ENCODE measurements around the gene NMT2. TPM values are rescaled to one million over a fixed set of nuclear protein-coding genes. Genes with fewer than 3 reads are reported as not detected.

Gene NMT2
- total and polyA plus RNA-seq, 2 donors, result 14.5 to 41.2 TPM

GRCh38 chr10:15168786-15169554 lies 477 bp upstream of the NMT2 start:
- H3K36me3 ChIP-seq (ENCODE audit: insufficient read depth), result no peaks in the 10 kb centered on the region
- no peaks in the 10 kb centered on the region for H3K4me1 ChIP-seq (ENCODE audit: insufficient read depth)
- no peak overlapping the region for H3K27ac ChIP-seq (ENCODE audit: low read depth)
- no peak overlapping the region for H3K4me3 ChIP-seq (ENCODE audit: low read depth, low read length)
- peak; percentile 83 for DNase-seq (ENCODE audit: extremely low spot score)
- 10% methylated on average over 44 of the region's 44 CpGs for WGBS

GRCh38 chr10:15167411-15168290 lies 842 bp downstream of the NMT2 start:
- Histone ChIP-seq H3K36me3 (ENCODE audit: insufficient read depth) (no peaks in the 10 kb centered on the region), H3K4me3 (ENCODE audit: low read depth, low read length) (peak overlapping the region; percentile 88), H3K27ac (ENCODE audit: low read depth) (peak overlapping the region; percentile 94), H3K4me1 (ENCODE audit: insufficient read depth) (no peaks in the 10 kb centered on the region)
- 1% methylated on average over 54 of the region's 54 CpGs for WGBS
- DNase-seq (ENCODE audit: extremely low spot score), result no peak

GRCh38 chr10:15166325-15166724 lies 2.2 kb downstream of the NMT2 start:
- H3K4me3 ChIP-seq (ENCODE audit: low read depth, low read length), result peak overlapping the region; percentile 88
- DNase-seq (ENCODE audit: extremely low spot score), result peak; percentile 49
- no peaks in the 10 kb centered on the region for H3K4me1 ChIP-seq (ENCODE audit: insufficient read depth)
- H3K36me3 ChIP-seq (ENCODE audit: insufficient read depth), result no peaks in the 10 kb centered on the region
- WGBS, result 71% methylated on average over 2 of the region's 2 CpGs
- H3K27ac ChIP-seq (ENCODE audit: low read depth), result no peak overlapping the region

- Histone ChIP-seq H3K27ac (ENCODE audit: low read depth) (no peak overlapping the region), H3K4me1 (ENCODE audit: insufficient read depth) (peaks cover 3% of the 10 kb centered on the region)
Observed at GRCh38 chr10:15163253-15163828, 5.2 kb downstream of the NMT2 start.

GRCh38 chr10:15158972-15159371 lies 9.5 kb downstream of the NMT2 start:
- no peak overlapping the region for H3K27ac ChIP-seq (ENCODE audit: low read depth)
- no peak overlapping the region for H3K4me3 ChIP-seq (ENCODE audit: low read depth, low read length)
- H3K36me3 ChIP-seq (ENCODE audit: insufficient read depth), result no peaks in the 10 kb centered on the region
- peaks cover 3% of the 10 kb centered on the region for H3K4me1 ChIP-seq (ENCODE audit: insufficient read depth)
- no peak for DNase-seq (ENCODE audit: extremely low spot score)

More at GRCh38 chr10:15163253-15163828, 5.2 kb downstream of the NMT2 start:
- WGBS, result 55% methylated on average over 2 of the region's 2 CpGs
- no peaks in the 10 kb centered on the region for H3K36me3 ChIP-seq (ENCODE audit: insufficient read depth)
- no peak overlapping the region for H3K4me3 ChIP-seq (ENCODE audit: low read depth, low read length)
- DNase-seq (ENCODE audit: extremely low spot score), result no peak

GRCh38 chr10:15158448-15158847 lies 10.0 kb downstream of the NMT2 start:
- H3K36me3 ChIP-seq (ENCODE audit: insufficient read depth), result no peaks in the 10 kb centered on the region
- WGBS, result 74% methylated on average over 2 of the region's 2 CpGs
- peaks cover 3% of the 10 kb centered on the region for H3K4me1 ChIP-seq (ENCODE audit: insufficient read depth)
- no peak overlapping the region for H3K27ac ChIP-seq (ENCODE audit: low read depth)
- H3K4me3 ChIP-seq (ENCODE audit: low read depth, low read length), result no peak overlapping the region
- no peak for DNase-seq (ENCODE audit: extremely low spot score)

GRCh38 chr10:15155978-15156656 lies 12.4 kb downstream of the NMT2 start:
- DNase-seq (ENCODE audit: extremely low spot score), result no peak
- 93% methylated on average over 14 of the region's 14 CpGs for WGBS
- H3K4me3 ChIP-seq (ENCODE audit: low read depth, low read length), result no peak overlapping the region

GRCh38 chr10:15152556-15152955 lies 15.9 kb downstream of the NMT2 start:
- no peak overlapping the region for H3K4me3 ChIP-seq (ENCODE audit: low read depth, low read length)
- H3K4me1 ChIP-seq (ENCODE audit: insufficient read depth), result no peaks in the 10 kb centered on the region
- no peaks in the 10 kb centered on the region for H3K36me3 ChIP-seq (ENCODE audit: insufficient read depth)
- no peak for DNase-seq (ENCODE audit: extremely low spot score)
- no peak overlapping the region for H3K27ac ChIP-seq (ENCODE audit: low read depth)

More at GRCh38 chr10:15155978-15156656, 12.4 kb downstream of the NMT2 start:
- H3K36me3 ChIP-seq (ENCODE audit: insufficient read depth), result no peaks in the 10 kb centered on the region
- peaks cover 3% of the 10 kb centered on the region for H3K4me1 ChIP-seq (ENCODE audit: insufficient read depth)
- no peak overlapping the region for H3K27ac ChIP-seq (ENCODE audit: low read depth)

GRCh38 chr10:15150563-15150962 lies 17.9 kb downstream of the NMT2 start:
- Histone ChIP-seq H3K4me3 (ENCODE audit: low read depth, low read length) (no peak overlapping the region), H3K36me3 (ENCODE audit: insufficient read depth) (no peaks in the 10 kb centered on the region), H3K27ac (ENCODE audit: low read depth) (no peak overlapping the region), H3K4me1 (ENCODE audit: insufficient read depth) (no peaks in the 10 kb centered on the region)
- 97% methylated on average over 7 of the region's 7 CpGs for WGBS
- DNase-seq (ENCODE audit: extremely low spot score), result no peak

- 90% methylated on average over 10 of the region's 10 CpGs for WGBS
- DNase-seq (ENCODE audit: extremely low spot score), result no peak
- Histone ChIP-seq H3K4me3 (ENCODE audit: low read depth, low read length) (no peak overlapping the region), H3K4me1 (ENCODE audit: insufficient read depth) (no peaks in the 10 kb centered on the region), H3K27ac (ENCODE audit: low read depth) (no peak overlapping the region), H3K36me3 (ENCODE audit: insufficient read depth) (no peaks in the 10 kb centered on the region)
Observed at GRCh38 chr10:15149042-15149771, 19.3 kb downstream of the NMT2 start.

GRCh38 chr10:15147594-15148392 lies 20.7 kb downstream of the NMT2 start:
- Histone ChIP-seq H3K4me1 (ENCODE audit: insufficient read depth) (no peaks in the 10 kb centered on the region), H3K36me3 (ENCODE audit: insufficient read depth) (no peaks in the 10 kb centered on the region), H3K4me3 (ENCODE audit: low read depth, low read length) (no peak overlapping the region), H3K27ac (ENCODE audit: low read depth) (no peak overlapping the region)
- 74% methylated on average over 4 of the region's 4 CpGs for WGBS
- DNase-seq (ENCODE audit: extremely low spot score), result no peak

- Histone ChIP-seq H3K4me1 (ENCODE audit: insufficient read depth) (no peaks in the 10 kb centered on the region), H3K27ac (ENCODE audit: low read depth) (no peak overlapping the region), H3K4me3 (ENCODE audit: low read depth, low read length) (no peak overlapping the region), H3K36me3 (ENCODE audit: insufficient read depth) (no peaks in the 10 kb centered on the region)
- DNase-seq (ENCODE audit: extremely low spot score), result no peak
- 84% methylated on average over 7 of the region's 7 CpGs for WGBS
Observed at GRCh38 chr10:15146366-15146765, 22.1 kb downstream of the NMT2 start.

All from urinary bladder (tissue), 4 donors.